Esophagus muscularis mucosa (tissue), 4 donors: ENCODE data around the gene TEAD1. TPM values are rescaled to one million over a fixed set of nuclear protein-coding genes. Genes with fewer than 3 reads are reported as not detected.

Experiments
- DNase-seq: peaks from one replicate; pipeline ENCODE4 v3.0.0-alpha.2; 2017; ENCODE audit errors: extremely low spot score
- H3K27ac ChIP-seq, 4 donors: fragments of 200-600 bp; sonication (generic); replicated peaks in 1 of 4; 1 replicate in 3 of 4; 2 replicates in 1 of 4; pipeline ENCODE4 v1.5.1; 2016 to 2019; ENCODE audit warnings: mild to moderate bottlenecking in 1 of 4
- H3K27me3 ChIP-seq, 4 donors: fragments of 200-600 bp; sonication (generic); one replicate each; pipeline versions ENCODE4 v1.5.1 to v1.6.0; 2016 to 2019
- H3K36me3 ChIP-seq, 4 donors: fragments of 200-600 bp; sonication (generic); one replicate each; pipeline ENCODE4 v1.5.1; 2016 to 2019
- H3K4me1 ChIP-seq, 4 donors: fragments of 200-600 bp; sonication (generic); one replicate each; pipeline ENCODE4 v1.5.1; 2016 to 2019
- H3K4me3 ChIP-seq, 4 donors: fragments of 200-600 bp; sonication (generic); 1 replicate in 2 of 4; 2 replicates in 2 of 4; pipeline ENCODE4 v1.5.1; 2016 to 2019; ENCODE audit warnings: mild to moderate bottlenecking in 4 of 4, moderate library complexity in 1 of 4
- H3K9me3 ChIP-seq, 4 donors: fragments of 200-600 bp; sonication (generic); 1 replicate in 3 of 4; 2 replicates in 1 of 4; pipeline ENCODE4 v1.5.1; 2016 to 2019
- CTCF ChIP-seq, 3 experiments: fragments of 200-600 bp in 2 of 3; fragments of 450-650 bp in 1 of 3; sonication (generic) in 2 of 3; IDR thresholded peaks; one replicate each; pipeline ENCODE4 v1.5.1; 2017 to 2019; ENCODE audit warnings: antibody characterized with exemption in 3 of 3, mild to moderate bottlenecking in 2 of 3, moderate library complexity in 1 of 3
- EP300 ChIP-seq: sonication (generic); formaldehyde crosslinking; IDR thresholded peaks from one replicate; pipeline ENCODE4 v1.6.1; 2017; ENCODE audit warnings: antibody characterized with exemption
- POLR2A ChIP-seq: fragments of 450-650 bp; IDR thresholded peaks from one replicate; pipeline ENCODE4 v1.6.1; 2017; ENCODE audit warnings: antibody characterized with exemption, moderate library complexity, mild to moderate bottlenecking, low read depth
- POLR2AphosphoS5 ChIP-seq, 2 donors: sonication (generic); formaldehyde crosslinking; IDR thresholded peaks; one replicate each; pipeline ENCODE4 v1.6.1; 2017; ENCODE audit warnings: antibody characterized with exemption in 2 of 2
- WGBS: methylation state at CpG from one replicate; pipeline ENCODE4 v1.1.5; 2018; 5-methylcytosine and 5-hydroxymethylcytosine counted together
- intact Hi-C: fragments of 100-400 bp; cut with DNase I; formaldehyde crosslinking; loops from one replicate; pipeline ENCODE4 v1.15.1; 2023
- total RNA-seq, 4 donors: library from RNA; depleted of rRNA; stranded (reverse); fragments of >200 nt; gene quantifications; one replicate each; pipeline versions ENCODE4 v1.1.0 to v1.2.1, GENCODE V29; 2016

Gene TEAD1
- total RNA-seq, 4 donors from 2014 or later = 147 to 307 (median 232) TPM

DNA sequence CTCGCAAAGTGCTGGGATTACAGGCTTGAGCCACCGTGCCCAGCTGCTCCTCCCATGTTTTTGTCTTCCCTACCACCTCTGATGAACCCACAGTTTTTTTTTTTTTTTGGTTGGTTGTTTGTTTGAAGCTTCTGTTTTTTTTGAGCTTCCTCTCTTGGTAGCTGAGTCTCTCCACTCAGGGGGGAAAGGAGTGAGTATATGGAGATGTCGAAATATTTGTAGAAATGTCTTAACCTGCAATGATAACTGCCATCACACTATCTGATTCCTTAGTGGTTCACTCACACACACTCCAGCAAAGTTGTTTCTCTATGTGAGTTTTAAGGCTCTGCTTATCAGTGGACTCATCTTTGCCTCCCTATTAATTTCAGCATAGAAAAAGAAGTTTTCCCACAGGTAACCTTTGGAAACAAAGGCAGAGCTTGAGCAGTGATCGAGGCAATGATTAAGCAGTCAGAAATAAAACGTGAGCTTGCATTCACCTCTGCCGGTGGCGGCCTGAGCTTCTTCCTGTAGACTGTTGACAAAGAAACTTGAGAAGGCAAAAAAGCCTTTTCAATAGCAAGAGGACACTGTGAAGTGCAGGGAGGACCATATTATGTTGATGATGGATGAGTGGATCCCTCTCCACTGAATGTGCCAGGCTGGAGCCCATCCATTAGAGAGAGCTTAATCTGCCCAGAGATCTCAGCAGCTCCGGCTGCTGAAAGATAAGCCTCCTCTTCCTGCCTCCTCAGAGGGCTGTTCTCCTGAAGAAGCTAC is 305.9 kb downstream of the TEAD1 start:
- 53% methylated on average over 8 of the region's 8 CpGs for WGBS
- no peak for DNase-seq
- Histone ChIP-seq H3K27ac (no peak overlapping the region), H3K9me3 (no peaks in the 10 kb centered on the region), H3K36me3 (no peaks in the 10 kb centered on the region), H3K4me3 (no peak overlapping the region), H3K27me3 (peaks cover 0 to 6% (median 0%) of the 10 kb centered on the region in 4 donors), H3K4me1 (no peaks in the 10 kb centered on the region)
- intact Hi-C loops = no loop called here
- TF ChIP-seq CTCF (IDR thresholded peaks at IDR 0.05) (no peak), POLR2AphosphoS5 (IDR thresholded peaks at IDR 0.05) (no peak), EP300 (no peak), POLR2A (no peak)

DNA sequence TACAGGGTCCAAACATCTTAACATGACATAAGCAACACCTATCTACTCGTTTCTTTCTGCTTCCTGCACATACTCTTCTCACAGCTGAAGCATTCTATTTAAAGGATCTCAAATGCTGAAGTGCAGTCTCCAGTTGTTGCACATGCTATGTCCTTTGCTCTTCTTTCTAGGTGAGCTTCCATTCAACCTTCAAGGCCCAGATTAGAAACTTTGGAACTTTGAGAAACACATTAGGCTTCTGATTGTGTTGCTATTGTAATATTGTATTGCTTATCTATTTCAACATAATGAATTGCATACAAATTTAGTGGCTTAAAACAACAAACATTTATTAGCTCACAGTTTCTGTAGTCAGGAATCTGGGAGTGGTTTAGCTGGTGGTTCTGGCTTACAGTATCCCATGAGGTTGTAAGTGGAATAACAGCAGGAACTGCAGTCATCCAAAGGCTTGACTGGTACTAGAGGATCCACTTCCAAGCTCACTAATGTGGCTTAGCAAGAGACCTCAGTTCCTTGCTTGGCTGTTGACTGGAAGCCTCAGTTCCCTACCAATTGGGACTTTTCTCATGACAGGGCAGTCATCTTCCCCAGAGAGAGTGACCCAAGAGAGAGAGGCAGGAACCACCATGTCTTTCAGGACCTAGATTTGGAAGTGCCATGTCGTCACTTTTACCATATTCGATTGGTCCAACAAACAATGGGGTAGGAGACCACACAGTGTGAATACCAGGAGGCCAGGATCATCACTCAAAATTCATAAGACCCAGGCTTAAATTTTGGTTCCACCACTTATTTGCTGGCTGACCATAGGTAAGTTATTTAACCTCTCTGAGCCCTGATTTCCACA is 307.7 kb downstream of the TEAD1 start:
- H3K4me3 ChIP-seq = no peak overlapping the region
- no peak overlapping the region for H3K27ac ChIP-seq
- DNase-seq = no peak
- peaks cover 0 to 11% (median 0%) of the 10 kb centered on the region in 4 donors for H3K27me3 ChIP-seq
- H3K36me3 ChIP-seq = no peaks in the 10 kb centered on the region
- no peak for TF ChIP-seq POLR2AphosphoS5 (IDR thresholded peaks at IDR 0.05)
- TF ChIP-seq POLR2A = no peak
- H3K9me3 ChIP-seq = no peaks in the 10 kb centered on the region
- intact Hi-C loops = no loop called here
- no peaks in the 10 kb centered on the region for H3K4me1 ChIP-seq
- 71% methylated on average over 2 of the region's 3 CpGs for WGBS

DNA sequence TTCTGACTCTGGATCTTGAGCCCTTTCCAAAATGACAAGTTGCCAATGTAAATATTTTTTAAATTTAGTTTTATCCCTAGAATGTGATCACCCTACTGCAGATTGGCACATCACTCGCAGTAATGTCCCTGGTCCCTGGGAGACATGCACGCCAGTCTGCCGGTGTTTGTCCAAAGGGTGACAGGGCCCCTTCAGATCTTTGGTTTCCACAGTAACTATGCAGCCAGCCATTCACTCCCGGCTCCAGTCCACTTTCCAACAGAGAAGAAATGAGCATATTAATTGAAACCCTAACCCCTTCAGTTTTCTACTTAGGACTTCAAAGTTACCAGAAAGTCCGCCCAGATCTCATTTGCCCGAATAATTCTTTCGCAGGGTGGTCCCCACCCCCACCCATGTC is 309.1 kb downstream of the TEAD1 start:
- no peak for TF ChIP-seq EP300
- TF ChIP-seq POLR2A = no peak
- TF ChIP-seq CTCF (IDR thresholded peaks at IDR 0.05) = no peak
- no peak for TF ChIP-seq POLR2AphosphoS5 (IDR thresholded peaks at IDR 0.05)
- H3K4me3 ChIP-seq = no peak overlapping the region
- H3K9me3 ChIP-seq = no peaks in the 10 kb centered on the region
- intact Hi-C loops = no loop called here
- no peaks in the 10 kb centered on the region for H3K4me1 ChIP-seq
- H3K36me3 ChIP-seq = no peaks in the 10 kb centered on the region
- 76% methylated on average over 7 of the region's 7 CpGs for WGBS
- peaks cover 0 to 16% (median 0%) of the 10 kb centered on the region in 4 donors for H3K27me3 ChIP-seq
- H3K27ac ChIP-seq = no peak overlapping the region
- DNase-seq = no peak

DNA sequence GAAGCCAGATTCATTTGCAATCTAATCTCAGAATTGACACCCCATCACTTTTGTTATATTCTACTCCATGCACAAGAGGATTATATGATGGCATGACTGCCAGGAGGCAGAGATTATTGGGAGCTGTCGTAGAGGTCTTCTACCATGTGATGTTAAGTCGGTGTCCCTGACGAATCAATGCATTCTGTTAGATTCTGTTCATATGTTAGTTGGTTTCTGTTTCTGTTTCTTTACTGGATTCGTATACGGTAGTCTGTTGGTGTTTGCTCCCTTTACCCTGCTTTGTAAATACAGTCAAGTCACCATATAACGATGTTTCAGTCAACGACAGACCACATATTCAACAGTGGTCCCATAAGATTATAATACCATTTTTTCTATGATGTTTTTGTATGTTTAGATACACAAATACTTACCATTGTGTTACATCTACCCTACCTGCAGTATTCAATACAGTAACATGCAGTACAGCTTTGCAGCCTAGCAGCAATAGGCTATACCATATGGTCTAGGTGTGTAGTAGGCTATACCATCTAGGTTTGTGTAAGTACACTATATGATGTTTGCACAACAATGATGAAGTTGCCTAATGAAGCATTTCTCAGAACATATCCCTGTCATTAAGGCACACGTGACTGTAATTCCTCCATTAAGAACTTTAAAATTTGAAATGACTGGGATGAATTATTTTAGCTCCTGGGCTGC is 312.1 kb downstream of the TEAD1 start:
- WGBS = 92% methylated on average over 8 of the region's 8 CpGs
- no peak overlapping the region for H3K27ac ChIP-seq
- no peak for TF ChIP-seq CTCF (IDR thresholded peaks at IDR 0.05)
- no peak for TF ChIP-seq POLR2A
- TF ChIP-seq EP300 = no peak
- TF ChIP-seq POLR2AphosphoS5 (IDR thresholded peaks at IDR 0.05) = no peak
- H3K27me3 ChIP-seq = peaks cover 0 to 10% (median 0%) of the 10 kb centered on the region in 4 donors
- no peaks in the 10 kb centered on the region for H3K4me1 ChIP-seq
- intact Hi-C loops = no loop called here
- H3K36me3 ChIP-seq = no peaks in the 10 kb centered on the region
- no peaks in the 10 kb centered on the region for H3K9me3 ChIP-seq
- no peak for DNase-seq
- no peak overlapping the region for H3K4me3 ChIP-seq
